Measurements from ENCODE around the gene AQP10. TPM values are rescaled to one million over a fixed set of nuclear protein-coding genes. Genes with fewer than 3 reads are reported as not detected.

Gene AQP10
- total RNA-seq, 4 donors from 2014 or later = not detected

DNA sequence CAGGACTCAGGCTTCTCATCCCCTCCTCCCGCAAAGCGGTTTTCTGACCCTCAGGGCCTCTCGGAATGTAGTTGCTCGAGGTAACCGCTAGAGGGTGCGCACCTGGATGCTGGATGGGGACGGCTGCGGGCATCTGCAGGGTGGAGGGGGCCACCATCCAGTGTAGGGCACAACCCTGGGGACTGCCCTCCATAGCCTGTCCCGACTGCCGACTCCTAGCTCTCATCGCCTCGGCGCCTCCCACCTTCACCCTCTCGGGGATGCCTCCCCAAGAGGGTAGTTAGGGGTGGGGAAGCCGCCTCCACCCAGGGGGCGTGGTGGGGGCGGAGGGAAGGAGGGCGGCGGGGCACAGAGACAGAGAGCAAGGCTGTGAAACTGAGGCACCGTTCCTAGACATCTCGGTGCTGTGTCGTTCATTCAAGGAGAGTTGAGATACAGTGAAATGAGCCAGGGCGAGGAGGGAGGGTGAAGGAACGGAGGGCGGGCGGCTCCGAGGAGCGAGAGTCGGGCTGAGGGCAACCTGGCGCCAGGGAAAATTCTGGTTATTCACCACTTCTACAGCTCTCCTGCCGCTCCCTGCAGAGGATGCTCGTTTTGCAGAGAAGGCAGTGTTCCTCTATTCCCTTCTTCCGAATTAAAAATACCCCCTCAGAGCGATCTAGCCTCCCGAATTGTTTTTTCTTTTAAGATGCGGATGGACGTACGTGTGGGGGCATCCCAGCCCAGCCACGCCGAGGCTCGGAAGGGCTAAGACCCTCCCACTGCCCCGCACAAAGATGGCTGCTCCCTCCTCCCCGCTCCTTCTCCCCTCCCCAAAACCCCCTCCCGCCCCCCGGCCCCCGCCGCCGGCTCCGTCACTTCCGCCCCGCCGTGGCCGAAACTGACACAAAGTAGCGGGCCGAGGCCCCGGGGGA lies 4.0 kb downstream of the AQP10 start, which contains the start of gene ATP8B2:
TSS of gene ATP8B2 (plus strand) at position 857 of the 914 bp plus-strand sequence. CDS start 2,617 bp downstream, outside the sequence.
- in situ Hi-C loops (cut with MboI; ENCODE audit: low sequenced_read_pairs in 4 of 4) = loop anchor here in 1 of 4 donors (25.0 kb wide), 1 partner anchor 313 kb away; no protein-coding TSS in a partner anchor
- peak within 1 kb of the TSS; percentile 48 to 58 (median 56) for H3K4me3 ChIP-seq
- peak within 1 kb of the TSS; percentile 43 to 80 (median 76) for H3K27ac ChIP-seq
- H3K9me3 ChIP-seq = no peaks in the 10 kb centered on the region
- TF ChIP-seq CTCF (IDR thresholded peaks at IDR 0.05 in 4 of 5, conservative IDR thresholded peaks at IDR 0.05 in 1 of 5) = peak; percentile 72 to 92 (median 88)
- no peak for TF ChIP-seq POLR2A (IDR thresholded peaks at IDR 0.05)
- DNase-seq = peak; percentile 50 to 60
- intact Hi-C loops (cut with DNase I; ENCODE audit: low total_unique reads) = loop anchor here (5.0 to 10.0 kb wide), 2 partner anchors 80 to 117 kb away; partner anchors contain the start of gene IL6R
- H3K36me3 ChIP-seq = no peaks in the 10 kb centered on the region
- H3K4me1 ChIP-seq = peaks cover 21 to 28% of the 10 kb centered on the region in 2 donors
- peak; percentile 45 to 63 for ATAC-seq
- H3K27me3 ChIP-seq = peaks cover 23 to 29% (median 28%) of the 10 kb centered on the region in 3 donors

DNA sequence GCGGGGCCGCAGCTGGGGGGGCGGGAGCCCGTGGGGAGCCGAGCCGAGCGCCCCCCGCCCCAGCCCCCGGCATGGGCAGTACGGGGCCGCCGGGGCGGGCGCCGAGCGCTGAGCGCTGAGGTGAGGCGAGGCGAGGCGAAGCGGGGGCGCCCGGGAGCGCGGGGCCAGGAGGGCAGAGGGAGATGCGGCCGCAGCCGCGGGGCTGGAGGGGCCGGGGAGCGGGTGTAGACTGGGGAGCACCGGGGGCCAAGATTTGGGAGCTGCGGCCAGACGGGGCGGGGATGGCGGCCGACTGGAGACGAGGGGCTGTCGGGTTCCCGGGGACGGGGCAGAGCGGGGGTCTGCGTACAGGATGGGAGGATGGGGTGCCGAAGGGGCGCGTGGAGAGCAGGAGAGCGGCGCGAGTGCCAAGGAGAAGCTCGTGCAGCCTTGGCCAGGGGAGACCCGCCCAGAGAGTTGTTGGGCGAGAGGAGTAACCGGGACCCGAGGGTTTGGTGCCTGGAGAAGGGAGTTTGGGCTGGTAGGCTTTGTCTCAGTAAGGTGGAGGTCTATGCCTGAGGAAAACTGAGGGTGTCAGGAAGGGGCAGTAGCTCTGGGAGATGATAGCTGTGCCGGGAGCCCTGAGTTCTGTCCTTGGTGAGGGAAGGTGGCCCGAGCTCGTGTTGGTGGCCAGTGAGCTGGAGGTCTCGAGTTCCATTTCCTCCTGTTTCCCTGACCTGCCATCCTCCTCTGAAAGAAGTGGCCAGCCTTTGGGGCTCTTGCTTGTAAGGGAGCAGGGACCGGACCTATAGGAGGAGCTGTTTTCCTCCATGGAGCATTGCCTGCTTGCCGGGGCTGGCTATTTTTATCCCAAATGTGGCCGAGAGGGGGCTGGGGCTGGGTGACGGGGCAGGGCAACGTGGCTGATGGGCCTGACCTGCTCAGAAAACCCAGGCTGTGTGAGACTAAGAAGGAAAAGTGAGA lies 5.0 kb downstream of the AQP10 start:
- H3K36me3 ChIP-seq = no peaks in the 10 kb centered on the region
- DNase-seq = peak; percentile 35 to 46
- peak overlapping the region; percentile 48 to 58 (median 56) for H3K4me3 ChIP-seq
- intact Hi-C loops (cut with DNase I; ENCODE audit: low total_unique reads) = loop anchor here (5.0 to 10.0 kb wide), 2 partner anchors 79 to 116 kb away; partner anchors contain the start of gene IL6R
- H3K27me3 ChIP-seq = peaks cover 27 to 29% (median 28%) of the 10 kb centered on the region in 3 donors
- peaks cover 21 to 28% of the 10 kb centered on the region in 2 donors for H3K4me1 ChIP-seq
- peak overlapping the region; percentile 43 to 80 (median 76) for H3K27ac ChIP-seq
- peak; percentile 49 to 50 for ATAC-seq
- in situ Hi-C loops (cut with MboI; ENCODE audit: low sequenced_read_pairs in 4 of 4) = no loop called here
- no peaks in the 10 kb centered on the region for H3K9me3 ChIP-seq
- peak in 4 of 5 experiments; percentile 42 to 53 (median 50) for TF ChIP-seq CTCF (IDR thresholded peaks at IDR 0.05 in 4 of 5, conservative IDR thresholded peaks at IDR 0.05 in 1 of 5)
- TF ChIP-seq POLR2A (IDR thresholded peaks at IDR 0.05) = peak; percentile 16 to 24

GRCh38 chr1:154326546-154327465 lies 5.9 kb downstream of the AQP10 start:
- Histone ChIP-seq H3K4me1 (peaks cover 21 to 28% of the 10 kb centered on the region in 2 donors), H3K9me3 (no peaks in the 10 kb centered on the region), H3K36me3 (no peaks in the 10 kb centered on the region), H3K27me3 (peaks cover 27 to 29% (median 28%) of the 10 kb centered on the region in 3 donors), H3K4me3 (peak overlapping the region; percentile 48 to 58 (median 56)), H3K27ac (peak overlapping the region; percentile 43 to 80 (median 76))
- in situ Hi-C loops (cut with MboI; ENCODE audit: low sequenced_read_pairs in 4 of 4) (no loop called here), intact Hi-C loops (cut with DNase I; ENCODE audit: low total_unique reads) (loop anchor here (5.0 to 10.0 kb wide), 2 partner anchors 78 to 115 kb away; partner anchors contain the start of gene IL6R)
- ATAC-seq (peak; percentile 10 to 29), DNase-seq (peak in 1 of 2 donors; percentile 70)
- TF ChIP-seq POLR2A (IDR thresholded peaks at IDR 0.05) (no peak), CTCF (IDR thresholded peaks at IDR 0.05 in 4 of 5, conservative IDR thresholded peaks at IDR 0.05 in 1 of 5) (no peak)

Measured in gastrocnemius medialis (tissue), 4 donors.